Adrenal gland (tissue), 19 donors: Measurements from ENCODE around the gene FGF14. TPM values are rescaled to one million over a fixed set of nuclear protein-coding genes. Genes with fewer than 3 reads are reported as not detected.
A peak's percentile ranks its signal among the peaks of the same experiment; 100 is the strongest.

ENCODE experiments used
- DNase-seq, 7 donors: peaks; one replicate each; pipeline ENCODE4 v3.0.0-alpha.2; 2019 to 2020
- H3K27ac ChIP-seq, 5 donors: fragments of 200-600 bp; sonication (generic) in 4 of 5; 1 replicate in 3 of 5; 2 replicates in 2 of 5; pipeline versions ENCODE4 v1.5.1 to v1.8.0; 2016 to 2020; ENCODE audit warnings: mild to moderate bottlenecking in 1 of 5
- H3K27me3 ChIP-seq: fragments of 200-600 bp; 2 replicates; pipeline ENCODE4 v1.8.0; 2021
- H3K36me3 ChIP-seq, 2 donors: fragments of 200-600 bp; replicated peaks in 1 of 2; 1 replicate in 1 of 2; 2 replicates in 1 of 2; pipeline versions ENCODE4 v1.5.1 to v1.8.0; 2018 to 2022
- H3K4me1 ChIP-seq, 2 donors: fragments of 200-600 bp; replicated peaks in 1 of 2; 1 replicate in 1 of 2; 2 replicates in 1 of 2; pipeline versions ENCODE4 v1.5.1 to v1.8.0; 2018 to 2021
- H3K4me3 ChIP-seq, 4 donors: fragments of 200-600 bp; sonication (generic) in 3 of 4; one replicate each; pipeline ENCODE4 v1.5.1; 2016 to 2018
- H3K9me3 ChIP-seq, 3 donors: fragments of 200-600 bp; sonication (generic) in 1 of 3; replicated peaks in 1 of 3; 1 replicate in 2 of 3; 2 replicates in 1 of 3; pipeline versions ENCODE4 v1.5.1 to v1.8.0; 2016 to 2021
- POLR2A ChIP-seq, 2 donors: fragments of 450-650 bp; IDR thresholded peaks; one replicate each; pipeline ENCODE4 v1.6.1; 2017; ENCODE audit warnings: antibody characterized with exemption in 2 of 2, mild to moderate bottlenecking in 2 of 2, moderate library complexity in 1 of 2
- WGBS, 4 donors: extraction: QIAGEN DNeasy Blood & Tissue Kit in 2 of 4; methylation state at CpG; one replicate each; pipeline versions ENCODE4 v1.1.5 to v1.1.7; 2013 to 2017; 5-methylcytosine and 5-hydroxymethylcytosine counted together
- intact Hi-C, 2 donors: fragments of 100-400 bp; cut with DNase I; formaldehyde crosslinking; loops; one replicate each; pipeline versions ENCODE4 v1.14.1 to v1.15.0; 2022 to 2023
- long read RNA-seq, 10 donors: library from polyadenylated mRNA in 3 of 10; unstranded in 2 of 10; stranded (forward) in 1 of 10; transcript quantifications; one replicate each; pipeline ENCODE4 v2.0.0 and lab custom pipeline, GENCODE V29; 2021 to 2026
- polyA plus RNA-seq, 3 donors: library from polyadenylated mRNA; stranded (reverse); fragments of 200-250 nt in 2 of 3; fragments of 350-450 nt in 1 of 3; fragmentation: Illumina TruSeq in 1 of 3; extraction: RNeasy Lipid Tissue Mini Kit (QIAGEN cat#74804) in 1 of 3; gene quantifications; one replicate each; pipeline ENCODE4 v1.2.3, GENCODE V29; 2013 to 2014
- total RNA-seq, 9 donors: library from RNA; depleted of rRNA in 4 of 9; stranded (reverse); fragments of >200 nt in 4 of 9; fragments of 120-200 nt in 1 of 9; fragmentation: NEBNext Ultra II Directional in 1 of 9; extraction: Animal tissue kit (Norgen Biotek cat#: 25700) in 1 of 9; gene quantifications; one replicate each; pipeline versions ENCODE4 v1.1.0 to v1.2.4, GENCODE V29; 2013 to 2023
- TF ChIP-seq, protein P1 (sequence below), 6 experiments: fragments of 450-650 bp in 4 of 6; fragments of 200-600 bp in 2 of 6; sonication (generic) in 1 of 6; IDR thresholded peaks; 1 replicate in 5 of 6; 2 replicates in 1 of 6; pipeline versions ENCODE4 v1.5.1 to v1.8.0; 2016 to 2021; ENCODE audit warnings: antibody characterized with exemption in 6 of 6, mild to moderate bottlenecking in 2 of 6, moderate library complexity in 1 of 6
- donor health status: healthy with polysubstance abuse.
- donor health status: Bipolar disorder and iron deficiency.
- donor health status: DM: yes; HTN: yes; CAD: no.
- donor health status: DM: no; HTN: no; CAD: no.
- donor health status: DM: no; HTN: no; CAD: no.
- donor health status: DM: yes; HTN: yes; CAD: no.

The FGF14 gene
- 1 to 10 TPM in 4 of 9 donors, under 1 TPM in 3, not detected in 2; 0.32 to 9.3 (median 3.0) TPM for total RNA-seq
- polyA plus RNA-seq, result 1 to 10 TPM in 2 of 3 donors, under 1 TPM in 1; 0.64 to 3.1 (median 2.7) TPM
- long read RNA-seq, donor 1, result 0 reads
- long read RNA-seq, donor 2, result 0 reads
- long read RNA-seq, donor 3, result 0 reads
- long read RNA-seq, donor 4, result 0 reads
- long read RNA-seq, donor 5, result 0 reads
- long read RNA-seq, donor 6, result 0 reads
- long read RNA-seq, donor 7, result 0 reads
- long read RNA-seq, donor 8, result 0 reads
- long read RNA-seq, donor 9, result 0 reads
- long read RNA-seq, donor 10, result 0 reads

DNA sequence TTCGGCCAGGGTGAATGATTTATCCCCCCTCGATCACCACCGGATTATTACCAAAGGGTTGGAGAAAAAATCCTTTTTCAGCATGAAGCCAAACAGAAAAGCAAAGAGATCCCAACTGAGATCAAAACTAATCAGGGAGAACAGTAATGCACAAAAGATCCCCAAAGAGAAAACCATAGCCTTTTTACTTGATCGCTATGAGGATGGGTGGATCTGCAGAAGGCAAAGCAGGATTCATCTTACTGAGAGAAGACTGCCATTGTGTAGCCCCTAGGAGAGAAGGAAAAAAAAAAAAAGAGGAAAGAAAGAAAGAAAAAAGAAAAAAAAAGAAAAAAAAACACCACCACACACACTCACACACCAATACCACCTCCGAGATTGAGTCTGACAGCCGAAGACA lies at the start of gene FGF14:
Gene FGF14, minus strand, starts transcription at position 283 of the 400 bp plus-strand sequence.
- Histone ChIP-seq H3K4me1 (no peaks in the 10 kb centered on the region), H3K27me3 (peaks cover 4% of the 10 kb centered on the region), H3K4me3 (peak within 1 kb of the TSS in 1 of 4 donors; percentile 50), H3K36me3 (no peaks in the 10 kb centered on the region), H3K9me3 (no peaks in the 10 kb centered on the region), H3K27ac (peak within 1 kb of the TSS in 1 of 5 donors; percentile 38)
- intact Hi-C loops, result no loop called here
- TF ChIP-seq POLR2A (IDR thresholded peaks at IDR 0.05), result no peak
- TF ChIP-seq, protein P1, sequence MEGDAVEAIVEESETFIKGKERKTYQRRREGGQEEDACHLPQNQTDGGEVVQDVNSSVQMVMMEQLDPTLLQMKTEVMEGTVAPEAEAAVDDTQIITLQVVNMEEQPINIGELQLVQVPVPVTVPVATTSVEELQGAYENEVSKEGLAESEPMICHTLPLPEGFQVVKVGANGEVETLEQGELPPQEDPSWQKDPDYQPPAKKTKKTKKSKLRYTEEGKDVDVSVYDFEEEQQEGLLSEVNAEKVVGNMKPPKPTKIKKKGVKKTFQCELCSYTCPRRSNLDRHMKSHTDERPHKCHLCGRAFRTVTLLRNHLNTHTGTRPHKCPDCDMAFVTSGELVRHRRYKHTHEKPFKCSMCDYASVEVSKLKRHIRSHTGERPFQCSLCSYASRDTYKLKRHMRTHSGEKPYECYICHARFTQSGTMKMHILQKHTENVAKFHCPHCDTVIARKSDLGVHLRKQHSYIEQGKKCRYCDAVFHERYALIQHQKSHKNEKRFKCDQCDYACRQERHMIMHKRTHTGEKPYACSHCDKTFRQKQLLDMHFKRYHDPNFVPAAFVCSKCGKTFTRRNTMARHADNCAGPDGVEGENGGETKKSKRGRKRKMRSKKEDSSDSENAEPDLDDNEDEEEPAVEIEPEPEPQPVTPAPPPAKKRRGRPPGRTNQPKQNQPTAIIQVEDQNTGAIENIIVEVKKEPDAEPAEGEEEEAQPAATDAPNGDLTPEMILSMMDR (IDR thresholded peaks at IDR 0.05), result no peak
- 4 to 7% (median 5%) methylated on average over 6 of the region's 6 CpGs for WGBS, 4 donors
- DNase-seq, result no peak

DNA sequence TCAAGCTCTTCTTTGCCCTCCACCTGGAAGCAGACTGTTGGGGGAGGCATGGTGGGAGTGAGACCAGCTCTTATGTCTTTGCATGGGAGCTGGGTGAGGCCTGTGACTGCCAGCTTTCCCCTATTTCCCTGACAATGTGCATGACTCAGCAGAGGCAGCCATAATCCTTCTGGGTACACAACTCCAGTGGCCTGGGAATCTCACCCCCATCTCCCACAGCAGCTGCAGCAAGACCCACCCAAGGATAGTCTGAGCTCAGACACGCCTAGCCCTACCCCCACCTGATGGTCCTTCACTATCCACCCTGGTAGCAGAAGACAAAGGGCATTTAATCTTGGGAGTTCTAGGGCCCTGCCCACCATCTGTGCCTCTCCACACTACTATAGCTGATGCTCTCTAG lies 41.4 kb upstream of the FGF14 start:
- DNase-seq, result no peak
- no peaks in the 10 kb centered on the region for H3K4me1 ChIP-seq
- no peak overlapping the region for H3K27ac ChIP-seq
- 40 to 97% (median 75%) methylated on average over 1 of the region's 1 CpG for WGBS, 4 donors
- H3K4me3 ChIP-seq, result no peak overlapping the region
- intact Hi-C loops, result no loop called here
- no peaks in the 10 kb centered on the region for H3K27me3 ChIP-seq
- H3K9me3 ChIP-seq, result no peaks in the 10 kb centered on the region
- TF ChIP-seq POLR2A (IDR thresholded peaks at IDR 0.05), result no peak
- TF ChIP-seq, protein P1 (IDR thresholded peaks at IDR 0.05), result no peak
- no peaks in the 10 kb centered on the region for H3K36me3 ChIP-seq

DNA sequence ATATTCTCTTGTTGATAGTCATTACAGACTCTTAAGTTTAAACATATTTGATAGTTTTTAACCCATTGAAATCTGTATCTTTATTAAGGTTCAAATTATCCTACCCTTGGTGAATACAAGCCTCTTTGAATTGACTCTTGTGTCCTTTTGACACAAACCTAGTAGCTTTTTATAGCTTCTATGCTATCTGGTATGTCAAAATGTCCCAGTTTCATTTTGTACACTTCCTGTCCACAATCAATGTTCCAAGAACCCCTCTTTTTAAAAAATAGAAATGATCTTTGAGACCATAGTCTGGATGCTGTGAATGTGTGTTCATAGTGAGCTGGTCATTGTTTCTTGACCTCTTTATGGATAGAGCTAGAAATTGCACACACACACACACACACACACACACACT lies 39.2 kb upstream of the FGF14 start:
- intact Hi-C loops, result no loop called here
- no peak for DNase-seq
- Histone ChIP-seq H3K27ac (no peak overlapping the region), H3K27me3 (no peaks in the 10 kb centered on the region), H3K9me3 (no peaks in the 10 kb centered on the region), H3K36me3 (no peaks in the 10 kb centered on the region), H3K4me1 (no peaks in the 10 kb centered on the region), H3K4me3 (no peak overlapping the region)
- TF ChIP-seq, protein P1 (IDR thresholded peaks at IDR 0.05), result no peak
- TF ChIP-seq POLR2A (IDR thresholded peaks at IDR 0.05), result no peak

DNA sequence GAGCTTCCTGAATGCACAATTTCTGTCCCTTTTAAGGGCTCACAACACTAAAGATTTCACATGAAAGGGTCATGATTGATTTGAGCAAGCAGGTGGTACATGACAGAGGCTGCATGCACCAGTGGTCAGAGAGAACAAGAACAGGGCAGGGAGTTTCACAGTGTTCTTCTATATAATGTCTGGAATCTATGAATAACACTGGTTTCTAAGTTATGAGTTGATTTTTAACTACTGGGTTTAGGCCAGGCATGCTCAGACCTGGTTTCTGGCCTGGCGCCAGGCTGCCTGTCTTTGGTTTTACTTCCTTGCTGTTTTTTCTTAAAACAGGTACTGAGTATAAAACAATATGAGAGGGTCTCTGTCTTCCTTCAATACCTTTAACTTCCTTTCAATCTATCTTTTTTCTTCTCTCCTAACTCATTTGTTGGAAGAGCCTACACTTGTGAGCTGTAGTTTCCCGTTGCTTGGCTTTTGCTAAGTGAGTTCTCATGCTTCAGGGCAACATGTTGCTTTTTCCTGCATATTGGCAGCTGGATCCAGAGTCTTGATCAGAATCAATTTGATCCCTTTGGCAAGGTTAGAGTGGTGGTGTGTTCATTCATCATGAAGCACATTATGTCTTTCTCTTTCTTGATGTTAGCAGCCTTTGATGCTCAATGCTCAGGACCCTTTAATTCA lies 38.5 kb upstream of the FGF14 start:
- intact Hi-C loops, result no loop called here
- Histone ChIP-seq H3K4me1 (no peaks in the 10 kb centered on the region), H3K27ac (no peak overlapping the region), H3K36me3 (no peaks in the 10 kb centered on the region), H3K9me3 (no peaks in the 10 kb centered on the region), H3K4me3 (no peak overlapping the region), H3K27me3 (no peaks in the 10 kb centered on the region)
- WGBS, 4 donors, result 44 to 71% (median 66%) methylated on average over 2 of the region's 2 CpGs
- TF ChIP-seq, protein P1 (IDR thresholded peaks at IDR 0.05), result no peak
- TF ChIP-seq POLR2A (IDR thresholded peaks at IDR 0.05), result no peak
- no peak for DNase-seq
